ENCODE data around the gene CATSPERD. TPM values are rescaled to one million over a fixed set of nuclear protein-coding genes. Genes with fewer than 3 reads are reported as not detected.

CATSPERD gene
- total RNA-seq, 4 donors from 2014 or later: not detected

DNA sequence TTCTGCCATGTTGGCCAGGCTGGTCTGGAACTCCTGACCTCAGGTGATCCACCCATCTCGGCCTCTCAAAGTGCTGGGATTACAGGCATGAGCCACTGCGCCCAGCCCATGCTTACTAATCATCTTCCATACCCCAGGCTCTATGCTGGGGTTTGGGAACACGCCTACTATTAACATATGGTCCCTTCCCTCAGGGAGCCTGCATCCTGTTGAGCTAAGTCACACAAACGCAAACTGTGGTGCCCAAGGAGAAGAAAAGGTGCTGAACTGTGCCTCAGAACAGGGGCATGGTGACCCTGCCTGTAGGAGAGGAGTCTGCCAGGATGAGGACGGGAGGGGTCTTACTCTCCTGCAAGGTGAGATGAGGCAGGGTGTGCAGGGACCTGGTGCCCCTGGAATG is 45.7 kb upstream of the CATSPERD start:
- intact Hi-C loops (cut with DNase I; ENCODE audit: low total_unique reads) (no loop called here), in situ Hi-C loops (cut with MboI; ENCODE audit: low sequenced_read_pairs in 4 of 4) (loop anchor here in 1 of 4 donors (10.0 kb wide), 1 partner anchor 50 kb away; the partner anchor contains the start of genes SAFB and SAFB2)
- no peaks in the 10 kb centered on the region for H3K27me3 ChIP-seq
- H3K4me1 ChIP-seq: peaks cover 11 to 14% of the 10 kb centered on the region in 2 donors
- H3K4me3 ChIP-seq: no peak overlapping the region
- DNase-seq (no peak), ATAC-seq (no peak)
- H3K9me3 ChIP-seq: no peaks in the 10 kb centered on the region
- TF ChIP-seq, protein P1, sequence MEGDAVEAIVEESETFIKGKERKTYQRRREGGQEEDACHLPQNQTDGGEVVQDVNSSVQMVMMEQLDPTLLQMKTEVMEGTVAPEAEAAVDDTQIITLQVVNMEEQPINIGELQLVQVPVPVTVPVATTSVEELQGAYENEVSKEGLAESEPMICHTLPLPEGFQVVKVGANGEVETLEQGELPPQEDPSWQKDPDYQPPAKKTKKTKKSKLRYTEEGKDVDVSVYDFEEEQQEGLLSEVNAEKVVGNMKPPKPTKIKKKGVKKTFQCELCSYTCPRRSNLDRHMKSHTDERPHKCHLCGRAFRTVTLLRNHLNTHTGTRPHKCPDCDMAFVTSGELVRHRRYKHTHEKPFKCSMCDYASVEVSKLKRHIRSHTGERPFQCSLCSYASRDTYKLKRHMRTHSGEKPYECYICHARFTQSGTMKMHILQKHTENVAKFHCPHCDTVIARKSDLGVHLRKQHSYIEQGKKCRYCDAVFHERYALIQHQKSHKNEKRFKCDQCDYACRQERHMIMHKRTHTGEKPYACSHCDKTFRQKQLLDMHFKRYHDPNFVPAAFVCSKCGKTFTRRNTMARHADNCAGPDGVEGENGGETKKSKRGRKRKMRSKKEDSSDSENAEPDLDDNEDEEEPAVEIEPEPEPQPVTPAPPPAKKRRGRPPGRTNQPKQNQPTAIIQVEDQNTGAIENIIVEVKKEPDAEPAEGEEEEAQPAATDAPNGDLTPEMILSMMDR (IDR thresholded peaks at IDR 0.05 in 4 of 5, conservative IDR thresholded peaks at IDR 0.05 in 1 of 5): no peak
- TF ChIP-seq POLR2A (IDR thresholded peaks at IDR 0.05): no peak
- H3K27ac ChIP-seq: no peak overlapping the region
- peaks cover 0 to 12% of the 10 kb centered on the region in 2 donors for H3K36me3 ChIP-seq

- in situ Hi-C loops (cut with MboI; ENCODE audit: low sequenced_read_pairs in 4 of 4): loop anchor here in 1 of 4 donors (10.0 kb wide), 1 partner anchor 51 kb away; the partner anchor contains the start of genes SAFB and SAFB2
- peaks cover 15 to 19% of the 10 kb centered on the region in 2 donors for H3K4me1 ChIP-seq
- intact Hi-C loops (cut with DNase I; ENCODE audit: low total_unique reads): no loop called here
These were observed 44.2 kb upstream of the CATSPERD start for GRCh38 chr19:5676105-5676771.

DNA sequence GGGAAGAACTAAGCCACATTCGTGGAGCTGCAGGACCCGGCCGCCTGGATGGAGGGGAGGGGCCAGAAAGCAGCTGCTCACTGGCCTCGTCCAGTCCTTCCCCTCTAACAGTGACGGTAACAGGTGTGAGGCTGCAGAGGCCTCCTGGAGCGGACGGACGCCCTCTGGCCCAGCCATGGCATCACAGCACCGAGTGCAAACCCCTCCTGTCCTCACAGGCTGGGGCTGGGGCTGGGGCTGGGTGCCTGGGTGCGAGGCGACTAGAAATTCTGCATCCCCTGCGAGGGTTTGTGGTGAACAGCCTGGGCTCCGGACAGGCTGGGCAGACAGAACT is 43.7 kb upstream of the CATSPERD start:
- H3K4me3 ChIP-seq: no peak overlapping the region
- in situ Hi-C loops (cut with MboI; ENCODE audit: low sequenced_read_pairs in 4 of 4): loop anchor here in 1 of 4 donors (10.0 kb wide), 1 partner anchor 52 kb away; the partner anchor contains the start of genes SAFB and SAFB2
- peaks cover 0 to 9% of the 10 kb centered on the region in 2 donors for H3K36me3 ChIP-seq
- TF ChIP-seq POLR2A (IDR thresholded peaks at IDR 0.05): no peak
- TF ChIP-seq, protein P1 (IDR thresholded peaks at IDR 0.05 in 4 of 5, conservative IDR thresholded peaks at IDR 0.05 in 1 of 5): no peak
- peak overlapping the region in 1 of 4 donors; percentile 10 for H3K27ac ChIP-seq
- H3K9me3 ChIP-seq: no peaks in the 10 kb centered on the region
- H3K4me1 ChIP-seq: peaks cover 17 to 22% of the 10 kb centered on the region in 2 donors
- ATAC-seq: no peak
- H3K27me3 ChIP-seq: no peaks in the 10 kb centered on the region
- DNase-seq: peak in 1 of 2 donors; percentile 55
- intact Hi-C loops (cut with DNase I; ENCODE audit: low total_unique reads): no loop called here

More at GRCh38 chr19:5676105-5676771, 44.2 kb upstream of the CATSPERD start:
- H3K9me3 ChIP-seq: no peaks in the 10 kb centered on the region
- peak overlapping the region in 1 of 4 donors; percentile 10 for H3K27ac ChIP-seq
- ATAC-seq: no peak
- peaks cover 0 to 9% of the 10 kb centered on the region in 2 donors for H3K36me3 ChIP-seq
- TF ChIP-seq POLR2A (IDR thresholded peaks at IDR 0.05): no peak
- TF ChIP-seq, protein P1 (IDR thresholded peaks at IDR 0.05 in 4 of 5, conservative IDR thresholded peaks at IDR 0.05 in 1 of 5): no peak
- no peak overlapping the region for H3K4me3 ChIP-seq
- DNase-seq: peak in 1 of 2 donors; percentile 56
- H3K27me3 ChIP-seq: no peaks in the 10 kb centered on the region

DNA sequence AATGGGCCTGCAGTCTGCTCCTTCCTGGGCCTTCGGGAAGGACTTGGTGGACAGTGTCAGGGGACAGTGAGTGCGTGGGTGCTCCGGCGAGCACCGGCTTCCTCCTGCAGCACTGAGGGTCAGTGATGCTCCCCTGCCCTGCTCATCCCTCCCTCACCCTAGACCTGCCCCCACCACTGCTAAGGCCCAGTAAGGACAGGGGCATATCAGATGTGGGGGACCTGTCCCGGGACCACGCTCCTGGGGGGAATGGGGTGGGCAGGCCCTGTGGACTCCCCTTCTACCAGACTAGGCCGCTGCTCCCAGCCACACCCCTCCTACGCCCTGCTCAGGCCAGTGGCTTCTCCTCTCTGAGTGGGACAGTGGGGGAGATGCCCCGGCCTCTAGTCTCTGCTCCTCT is 43.3 kb upstream of the CATSPERD start:
- H3K4me1 ChIP-seq: peaks cover 17 to 22% of the 10 kb centered on the region in 2 donors
- ATAC-seq: no peak
- TF ChIP-seq POLR2A (IDR thresholded peaks at IDR 0.05): no peak
- TF ChIP-seq, protein P1 (IDR thresholded peaks at IDR 0.05 in 4 of 5, conservative IDR thresholded peaks at IDR 0.05 in 1 of 5): no peak
- intact Hi-C loops (cut with DNase I; ENCODE audit: low total_unique reads): no loop called here
- H3K27me3 ChIP-seq: no peaks in the 10 kb centered on the region
- H3K27ac ChIP-seq: peak overlapping the region in 1 of 4 donors; percentile 10
- in situ Hi-C loops (cut with MboI; ENCODE audit: low sequenced_read_pairs in 4 of 4): loop anchor here in 1 of 4 donors (10.0 kb wide), 1 partner anchor 52 kb away; the partner anchor contains the start of genes SAFB and SAFB2
- no peaks in the 10 kb centered on the region for H3K9me3 ChIP-seq
- H3K36me3 ChIP-seq: peaks cover 0 to 9% of the 10 kb centered on the region in 2 donors
- no peak overlapping the region for H3K4me3 ChIP-seq
- DNase-seq: no peak
